T-helper 1 cell treated with Interleukin-12 subunit alpha and Interleukin-12 subunit beta and Interleukin-4 antibody, amounts not matched to agents 30 μg/mL and 1 μg/mL, for 36 hours (primary cell): ENCODE results near the gene CCNG1.
"Not testable (repeated sequence)": the region's sequence is repeated elsewhere in the genome, so short reads cannot be mapped to it uniquely, and the experiment has no call there.

Experiments used
- H3K27ac Mint-ChIP-seq: one replicate; pipeline ENCODE4 v1.8.0; 2021; ENCODE audit warnings: mild to moderate bottlenecking, mixed read lengths
- H3K27me3 Mint-ChIP-seq: one replicate; pipeline ENCODE4 v1.8.0; 2021; ENCODE audit warnings: low read depth, mixed read lengths
- H3K36me3 Mint-ChIP-seq: one replicate; pipeline ENCODE4 v1.8.0; 2021; ENCODE audit warnings: low read depth, mixed read lengths
- H3K4me1 Mint-ChIP-seq: one replicate; pipeline ENCODE4 v1.8.0; 2021; ENCODE audit warnings: low read depth, mixed read lengths
- H3K4me3 Mint-ChIP-seq: one replicate; pipeline ENCODE4 v1.8.0; 2021; ENCODE audit warnings: mild to moderate bottlenecking, moderate library complexity, mixed read lengths
- H3K9me3 Mint-ChIP-seq: one replicate; pipeline ENCODE4 v1.8.0; 2021; ENCODE audit warnings: mixed read lengths

Gene CCNG1

GRCh38 chr5:163437309-163438182 lies at the start of gene CCNG1:
Gene CCNG1 (plus strand): TSS chr5:163437595. CDS start chr5:163439257, 1,662 bp downstream.
- peak within 1 kb of the TSS; percentile 89 for H3K4me3 Mint-ChIP-seq
- H3K27me3 Mint-ChIP-seq = peaks cover 15% of the 10 kb centered on the region
- peak within 1 kb of the TSS; percentile 88 for H3K27ac Mint-ChIP-seq
- H3K4me1 Mint-ChIP-seq = peaks cover 40% of the 10 kb centered on the region
- no peaks in the 10 kb centered on the region for H3K9me3 Mint-ChIP-seq
- H3K36me3 Mint-ChIP-seq = peaks cover 29% of the 10 kb centered on the region

- H3K4me3 Mint-ChIP-seq = no peak overlapping the region
Measured at GRCh38 chr5:163395792-163396191, 41.6 kb upstream of the CCNG1 start.

GRCh38 chr5:163396818-163397340 lies 40.5 kb upstream of the CCNG1 start:
- H3K9me3 Mint-ChIP-seq, H3K27ac Mint-ChIP-seq, H3K4me3 Mint-ChIP-seq, H3K27me3 Mint-ChIP-seq, H3K36me3 Mint-ChIP-seq, H3K4me1 Mint-ChIP-seq: not testable (repeated sequence)

More at GRCh38 chr5:163395792-163396191, 41.6 kb upstream of the CCNG1 start:
- H3K9me3 Mint-ChIP-seq = no peaks in the 10 kb centered on the region
- no peaks in the 10 kb centered on the region for H3K36me3 Mint-ChIP-seq
- H3K27me3 Mint-ChIP-seq = peaks cover 4% of the 10 kb centered on the region
- no peak overlapping the region for H3K27ac Mint-ChIP-seq
- H3K4me1 Mint-ChIP-seq = no peaks in the 10 kb centered on the region

- no peaks in the 10 kb centered on the region for H3K9me3 Mint-ChIP-seq
- no peak overlapping the region for H3K4me3 Mint-ChIP-seq
- no peaks in the 10 kb centered on the region for H3K36me3 Mint-ChIP-seq
- no peaks in the 10 kb centered on the region for H3K4me1 Mint-ChIP-seq
- peaks cover 4% of the 10 kb centered on the region for H3K27me3 Mint-ChIP-seq
- no peak overlapping the region for H3K27ac Mint-ChIP-seq
Measured at GRCh38 chr5:163397354-163397753, 40.0 kb upstream of the CCNG1 start.

GRCh38 chr5:163399923-163400322 lies 37.5 kb upstream of the CCNG1 start:
- H3K27me3 Mint-ChIP-seq = peaks cover 4% of the 10 kb centered on the region
- no peak overlapping the region for H3K4me3 Mint-ChIP-seq
- no peaks in the 10 kb centered on the region for H3K9me3 Mint-ChIP-seq
- H3K4me1 Mint-ChIP-seq = no peaks in the 10 kb centered on the region
- H3K36me3 Mint-ChIP-seq = no peaks in the 10 kb centered on the region
- no peak overlapping the region for H3K27ac Mint-ChIP-seq

GRCh38 chr5:163401271-163401670 lies 36.1 kb upstream of the CCNG1 start:
- peaks cover 4% of the 10 kb centered on the region for H3K27me3 Mint-ChIP-seq
- no peak overlapping the region for H3K27ac Mint-ChIP-seq
- no peaks in the 10 kb centered on the region for H3K9me3 Mint-ChIP-seq
- H3K4me3 Mint-ChIP-seq = no peak overlapping the region
- H3K36me3 Mint-ChIP-seq = no peaks in the 10 kb centered on the region
- no peaks in the 10 kb centered on the region for H3K4me1 Mint-ChIP-seq

GRCh38 chr5:163402007-163402406 lies 35.4 kb upstream of the CCNG1 start:
- no peaks in the 10 kb centered on the region for H3K4me1 Mint-ChIP-seq
- H3K4me3 Mint-ChIP-seq = no peak overlapping the region
- peaks cover 4% of the 10 kb centered on the region for H3K27me3 Mint-ChIP-seq
- H3K27ac Mint-ChIP-seq = no peak overlapping the region
- H3K36me3 Mint-ChIP-seq = no peaks in the 10 kb centered on the region
- H3K9me3 Mint-ChIP-seq = no peaks in the 10 kb centered on the region

GRCh38 chr5:163404364-163405173 lies 32.8 kb upstream of the CCNG1 start:
- no peaks in the 10 kb centered on the region for H3K36me3 Mint-ChIP-seq
- H3K9me3 Mint-ChIP-seq = no peaks in the 10 kb centered on the region
- H3K4me1 Mint-ChIP-seq = peaks cover 4% of the 10 kb centered on the region
- H3K27ac Mint-ChIP-seq = no peak overlapping the region
- no peak overlapping the region for H3K4me3 Mint-ChIP-seq
- H3K27me3 Mint-ChIP-seq = peaks cover 8% of the 10 kb centered on the region

GRCh38 chr5:163407034-163407655 lies 30.2 kb upstream of the CCNG1 start:
- H3K4me1 Mint-ChIP-seq = peaks cover 4% of the 10 kb centered on the region
- H3K27me3 Mint-ChIP-seq = peaks cover 6% of the 10 kb centered on the region
- no peaks in the 10 kb centered on the region for H3K36me3 Mint-ChIP-seq

GRCh38 chr5:163408311-163408923 lies 29.0 kb upstream of the CCNG1 start:
- Mint-ChIP-seq H3K36me3 (no peaks in the 10 kb centered on the region), H3K4me1 (peaks cover 4% of the 10 kb centered on the region), H3K27me3 (peaks cover 8% of the 10 kb centered on the region), H3K27ac (no peak overlapping the region), H3K4me3 (no peak overlapping the region), H3K9me3 (no peaks in the 10 kb centered on the region)

More at GRCh38 chr5:163407034-163407655, 30.2 kb upstream of the CCNG1 start:
- no peaks in the 10 kb centered on the region for H3K9me3 Mint-ChIP-seq
- H3K27ac Mint-ChIP-seq = no peak overlapping the region
- H3K4me3 Mint-ChIP-seq = no peak overlapping the region

- Mint-ChIP-seq H3K4me3 (no peak overlapping the region), H3K9me3 (no peaks in the 10 kb centered on the region), H3K27ac (no peak overlapping the region), H3K36me3 (no peaks in the 10 kb centered on the region), H3K4me1 (peaks cover 4% of the 10 kb centered on the region), H3K27me3 (peaks cover 16% of the 10 kb centered on the region)
Measured at GRCh38 chr5:163409384-163409783, 28.0 kb upstream of the CCNG1 start.

GRCh38 chr5:163410505-163410904 lies 26.9 kb upstream of the CCNG1 start:
- no peaks in the 10 kb centered on the region for H3K9me3 Mint-ChIP-seq
- H3K4me1 Mint-ChIP-seq = peaks cover 7% of the 10 kb centered on the region
- peaks cover 25% of the 10 kb centered on the region for H3K27me3 Mint-ChIP-seq
- H3K4me3 Mint-ChIP-seq = no peak overlapping the region
- no peak overlapping the region for H3K27ac Mint-ChIP-seq
- no peaks in the 10 kb centered on the region for H3K36me3 Mint-ChIP-seq

- not testable (repeated sequence) for H3K4me3 Mint-ChIP-seq, H3K4me1 Mint-ChIP-seq, H3K9me3 Mint-ChIP-seq, H3K36me3 Mint-ChIP-seq, H3K27ac Mint-ChIP-seq
- H3K27me3 Mint-ChIP-seq = peaks cover 29% of the 10 kb centered on the region
Measured at GRCh38 chr5:163415673-163416072, 21.7 kb upstream of the CCNG1 start.

- Mint-ChIP-seq H3K9me3 (no peaks in the 10 kb centered on the region), H3K27ac (no peak overlapping the region), H3K27me3 (peaks cover 9% of the 10 kb centered on the region), H3K4me3 (no peak overlapping the region), H3K4me1 (peaks cover 8% of the 10 kb centered on the region), H3K36me3 (peaks cover 2% of the 10 kb centered on the region)
Measured at GRCh38 chr5:163424836-163425235, 12.6 kb upstream of the CCNG1 start.
